ENCODE measurements around the gene HAVCR1.
A peak's percentile ranks its signal among the peaks of the same experiment; 100 is the strongest.

The HAVCR1 gene

DNA sequence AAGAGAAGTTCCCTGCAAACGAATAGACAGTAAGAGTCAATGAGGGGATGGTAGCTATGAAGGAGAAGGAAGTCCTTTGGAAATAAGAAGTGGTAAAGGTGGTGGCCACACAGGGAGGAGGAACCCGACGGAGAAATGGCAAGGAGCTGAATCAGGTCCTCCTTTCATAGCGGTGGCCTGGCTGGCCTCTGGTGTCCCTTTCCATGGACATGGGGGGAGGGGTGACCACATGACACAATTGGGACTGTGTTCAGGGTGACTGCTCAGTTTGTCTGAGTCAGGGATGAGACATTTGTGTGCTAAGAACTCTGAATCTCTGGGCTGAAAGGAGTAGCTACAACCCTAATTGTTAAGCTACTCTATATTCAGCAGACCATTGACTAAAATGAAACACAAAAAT lies 67.2 kb downstream of the HAVCR1 start:
- DNase-seq (ENCODE audit: low spot score), result peak; percentile 6

DNA sequence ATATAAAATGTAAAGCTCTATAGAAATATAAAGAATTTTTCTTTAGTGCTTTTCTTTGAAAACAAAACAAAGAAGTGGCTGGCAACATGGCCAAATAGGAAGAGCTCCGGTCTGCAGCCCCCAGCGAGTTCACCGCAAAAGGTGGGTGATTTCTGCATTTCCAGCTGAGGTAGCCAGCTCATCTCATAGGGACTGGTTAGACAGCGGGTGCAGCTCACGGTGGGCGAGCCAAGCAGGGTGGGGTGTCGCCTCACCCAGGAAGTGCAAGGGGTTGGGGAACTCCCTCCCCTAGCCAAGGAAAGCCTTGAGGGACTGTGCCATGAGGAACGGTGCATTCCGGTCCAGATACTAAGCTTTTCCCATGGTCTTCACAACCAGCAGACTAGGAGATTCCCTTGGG lies 74.9 kb downstream of the HAVCR1 start:
- DNase-seq (ENCODE audit: low spot score), result no peak

DNA sequence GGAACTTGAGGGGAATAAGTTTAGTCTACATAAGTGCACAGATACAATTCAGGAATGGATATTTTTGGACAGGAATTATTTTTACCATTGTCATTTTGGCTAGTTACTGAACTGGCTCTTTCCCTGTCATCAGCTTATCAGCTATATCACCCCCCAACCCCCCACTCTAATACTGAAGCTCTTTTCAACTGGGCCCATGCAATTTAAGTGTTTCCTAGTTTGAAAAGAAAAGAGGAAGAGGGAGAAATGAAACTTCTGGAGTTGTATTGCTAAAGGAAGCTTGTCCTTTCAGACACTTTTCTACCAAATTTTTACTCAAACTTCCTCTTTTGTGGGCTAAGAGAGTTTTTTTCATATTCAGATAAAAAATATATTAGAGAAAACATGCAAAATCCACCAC lies 77.4 kb downstream of the HAVCR1 start:
- peak; percentile 57 for DNase-seq (ENCODE audit: low spot score)
